ENCODE measurements around the gene SYT6.

DNA sequence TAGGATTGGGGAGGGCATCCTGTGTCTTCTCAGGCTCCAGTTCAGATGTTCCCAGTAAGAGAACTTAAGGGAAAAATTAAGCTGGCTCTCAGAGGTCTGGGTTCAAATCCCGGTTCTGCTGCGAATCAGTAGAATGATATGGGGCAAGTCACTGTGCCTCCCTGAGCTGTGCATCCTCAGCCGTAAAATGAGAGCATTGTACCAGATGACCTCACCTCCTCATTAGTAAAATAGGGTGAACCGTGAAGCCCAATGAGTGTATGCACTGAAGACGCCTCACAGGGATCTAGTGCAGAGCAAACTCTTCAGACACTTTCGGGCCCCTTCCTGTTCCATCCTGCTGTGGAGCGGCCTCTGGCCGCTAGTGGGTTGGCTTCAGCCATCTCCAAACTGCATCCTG, 36.0 kb downstream of the SYT6 start:
- TF ChIP-seq SPI1 (IDR thresholded peaks at IDR 0.05; ENCODE audit: low read depth, low read length) = no peak
- no peak for TF ChIP-seq POLR2A (IDR thresholded peaks at IDR 0.05; ENCODE audit: low read depth, low read length)
- no peak for TF ChIP-seq POLR2AphosphoS5 (IDR thresholded peaks at IDR 0.05; ENCODE audit: low read depth, low read length)
